ENCODE measurements around the gene STRAP. TPM values are rescaled to one million over a fixed set of nuclear protein-coding genes. Genes with fewer than 3 reads are reported as not detected.

Gene STRAP
- total and polyA plus RNA-seq, 2 of the 8 experiments (the other 6 are each of a cell fraction or from before 2014, with no cell fraction given), result 107 to 251 TPM

- H3K27ac ChIP-seq (ENCODE audit: low read depth, low read length), result no peak overlapping the region
- ChIA-PET CTCF (ENCODE audit: partially characterized antibody) (interaction anchor here (2.1 kb wide), 1 partner anchor 12 kb away, joined by 9 read pairs; no protein-coding TSS in a partner anchor), POLR2A (ENCODE audit: partially characterized antibody) (no interaction called here)
- no peak overlapping the region for H2AK5ac ChIP-seq (ENCODE audit: low read depth, low read length)
- H3K4me1 ChIP-seq (replicated peaks in 1 of 4; ENCODE audit: control insufficient read depth in 3 of 4, insufficient read depth in 4 of 4, low read length in 3 of 4), result peaks cover 0 to 8% (median 5%) of the 10 kb centered on the region in 4 experiments; a peak in 3 of 7 replicates
- no peaks in the 10 kb centered on the region for H3K79me1 ChIP-seq (ENCODE audit: low read depth, low read length)
- H3K23me2 ChIP-seq (ENCODE audit: low read depth, low read length), result no peaks in the 10 kb centered on the region
- H3K36me3 ChIP-seq (ENCODE audit: control insufficient read depth in 2 of 4, insufficient read depth in 4 of 4, low read length in 3 of 4), result no peaks in the 10 kb centered on the region
- TF ChIP-seq ATF2 (IDR thresholded peaks at IDR 0.05; ENCODE audit: low read length) (no peak), CBX8 (IDR thresholded peaks at IDR 0.05; ENCODE audit: borderline replicate concordance, low read depth, low read length) (no peak), SP4 (IDR thresholded peaks at IDR 0.05; ENCODE audit: low read length) (no peak), GABPA (IDR thresholded peaks at IDR 0.05; ENCODE audit: borderline replicate concordance, insufficient read depth, low read length) (no peak), TAF1 (IDR thresholded peaks at IDR 0.05; ENCODE audit: low read depth, low read length) (no peak), POLR2A (IDR thresholded peaks at IDR 0.05; ENCODE audit: control extremely low read depth in 1 of 2, low read depth in 2 of 2, low read length in 2 of 2) (no peak), CREB1 (IDR thresholded peaks at IDR 0.05) (no peak), CBX5 (IDR thresholded peaks at IDR 0.05; ENCODE audit: low read depth, low read length) (no peak), NANOG (IDR thresholded peaks at IDR 0.05; ENCODE audit: insufficient read depth, low read depth, low read length, poor library complexity, severe bottlenecking) (no peak)
- no peak overlapping the region for H4K5ac ChIP-seq (ENCODE audit: insufficient read length, low read depth, low read length)
- H2BK12ac ChIP-seq (ENCODE audit: low read depth, low read length), result no peak overlapping the region
- no peaks in the 10 kb centered on the region for H3K9me3 ChIP-seq (ENCODE audit: insufficient read depth in 2 of 2, low read depth in 1 of 2, low read length in 1 of 2)
- no peak overlapping the region for H3K4me2 ChIP-seq (ENCODE audit: insufficient read depth in 1 of 2, low read depth in 2 of 2, low read length in 2 of 2)
- no peak overlapping the region for H3K14ac ChIP-seq (ENCODE audit: insufficient read length)
- no peak overlapping the region for H2BK5ac ChIP-seq (ENCODE audit: low read depth, low read length)
- H2BK120ac ChIP-seq (replicated peaks; ENCODE audit: low read depth, low read length), result no peak overlapping the region
- no peak overlapping the region for H3K23ac ChIP-seq (ENCODE audit: insufficient read length)
- H3K4ac ChIP-seq (replicated peaks; ENCODE audit: insufficient read length, low read depth, low read length), result no peak overlapping the region
- no peak overlapping the region for H4K91ac ChIP-seq (replicated peaks; ENCODE audit: insufficient read length, low read length)
- no peak overlapping the region for H3K56ac ChIP-seq (replicated peaks; ENCODE audit: insufficient read length, low read depth, low read length)
- no peak for DNase-seq (ENCODE audit: low read depth in 1 of 2, low spot score in 2 of 2)
- no peak overlapping the region for H3K4me3 ChIP-seq (ENCODE audit: extremely low read depth in 1 of 4, insufficient read depth in 2 of 4, low read depth in 3 of 4, low read length in 4 of 4)
- H4K8ac ChIP-seq (ENCODE audit: extremely low read depth, insufficient read depth, low read length), result no peak overlapping the region
- 0 out of 4 replicates have a peak, but pooled peaks cover 0 to 2% of the 10 kb centered on the region in 2 experiments for H3K79me2 ChIP-seq (ENCODE audit: control insufficient read depth in 1 of 2, insufficient read depth in 2 of 2, low read length in 2 of 2)
- H2AFZ ChIP-seq (ENCODE audit: low read length), result no peak overlapping the region
- no peak overlapping the region for H3K18ac ChIP-seq (ENCODE audit: extremely low read depth, low read length)
- no peak overlapping the region for H3K9ac ChIP-seq (replicated peaks in 1 of 4; ENCODE audit: extremely low read depth in 1 of 4, low read depth in 3 of 4, low read length in 3 of 4)
- no peak overlapping the region for H2BK15ac ChIP-seq (ENCODE audit: low read length)
- H4K20me1 ChIP-seq (replicated peaks in 1 of 2; ENCODE audit: control insufficient read depth in 1 of 2, insufficient read depth in 2 of 2, low read length in 2 of 2), result no peaks in the 10 kb centered on the region
- WGBS, 2 experiments (ENCODE audit: extremely low coverage in 1 of 2, insufficient coverage in 1 of 2, insufficient read length in 1 of 2, insufficient replicate concordance in 2 of 2, low coverage in 1 of 2, low lambda C conversion rate in 2 of 2, missing lambda C conversion rate in 1 of 2), result 92% methylated on average over 3 of the region's 3 CpGs; no CpG with 5 or more reads in 1 of the 2 experiments
- no peak overlapping the region for H2BK20ac ChIP-seq (ENCODE audit: low read length)
- no peak for FAIRE-seq
- H3K27me3 ChIP-seq (replicated peaks in 1 of 4; ENCODE audit: control insufficient read depth in 3 of 4, extremely low read depth in 1 of 4, insufficient read depth in 3 of 4, low read length in 3 of 4), result no peaks in the 10 kb centered on the region
Observed at GRCh38 chr12:15932971-15933370, 50.8 kb downstream of the STRAP start.

All from H1 (cell line).